ENCODE results near the gene UBAP1. TPM values are rescaled to one million over a fixed set of nuclear protein-coding genes. Genes with fewer than 3 reads are reported as not detected.

UBAP1 gene
- total RNA-seq, 2 experiments from 2014 or later = 47.1 to 50.4 TPM

GRCh38 chr9:34177593-34178435, 1.0 kb upstream of the UBAP1 start:
- Histone ChIP-seq H3K27me3 (ENCODE audit: control insufficient read depth in 1 of 2, insufficient read depth in 2 of 2, low read length in 2 of 2) (no peaks in the 10 kb centered on the region), H3K4me1 (ENCODE audit: insufficient read depth, low read length) (peaks cover 33% of the 10 kb centered on the region), H3K36me3 (ENCODE audit: insufficient read depth, low read length) (peaks cover under 1% of the 10 kb centered on the region), H3K27ac (ENCODE audit: low read depth in 1 of 2, low read length in 2 of 2) (peak overlapping the region; percentile 87 to 90), H3K9me3 (ENCODE audit: control insufficient read depth in 1 of 2, insufficient read depth in 1 of 2, low read length in 2 of 2) (no peaks in the 10 kb centered on the region), H3K4me3 (ENCODE audit: low read length) (peak overlapping the region; percentile 71)
- Mint-ChIP-seq H3K4me1 (ENCODE audit: low read depth) (peaks cover 15% of the 10 kb centered on the region), H3K9me3 (no peaks in the 10 kb centered on the region), H3K36me3 (ENCODE audit: low read depth) (peaks cover 15% of the 10 kb centered on the region), H3K27ac (peak overlapping the region; percentile 90), H3K4me3 (peak overlapping the region; percentile 94), H3K27me3 (no peaks in the 10 kb centered on the region)
- ATAC-seq (ENCODE audit: poor library complexity) (no peak), DNase-seq (peak in 1 of 14 experiments; percentile 13)
- ChIA-PET CTCF (interaction anchor here (0.5 to 1.4 kb wide), 4 partner anchors 13 to 75 kb away, joined by 3 to 4 read pairs (median 4); no protein-coding TSS in a partner anchor), POLR2A (interaction anchor here (0.6 to 2.4 kb wide), 13 partner anchors 7 to 894 kb away, joined by 3 to 17 read pairs (median 4); partner anchors contain the start of genes CCL27, DCAF12, DNAI1 and FAM219A)
- TF ChIP-seq CTCF (IDR thresholded peaks at IDR 0.05) = no peak
- intact Hi-C loops (cut with DNase I, micrococcal nuclease) = loop anchor here (1.0 to 10.0 kb wide), 9 partner anchors 52 to 361 kb away; partner anchors contain the start of genes MYORG (in 2 of the 2), UBAP2 (in 2 of the 2), DCAF12 (in 1 of the 2) and DNAI1 (in 1 of the 2)

- DNase-seq = peak in 4 of 14 experiments; percentile 9 to 42 (median 30)
- peak overlapping the region; percentile 90 for H3K27ac Mint-ChIP-seq
- peak overlapping the region; percentile 94 for H3K4me3 Mint-ChIP-seq
- Histone ChIP-seq H3K27me3 (ENCODE audit: control insufficient read depth in 1 of 2, insufficient read depth in 2 of 2, low read length in 2 of 2) (no peaks in the 10 kb centered on the region), H3K4me3 (ENCODE audit: low read length) (peak overlapping the region; percentile 71), H3K9me3 (ENCODE audit: control insufficient read depth in 1 of 2, insufficient read depth in 1 of 2, low read length in 2 of 2) (no peaks in the 10 kb centered on the region), H3K27ac (ENCODE audit: low read depth in 1 of 2, low read length in 2 of 2) (peak overlapping the region; percentile 87 to 90), H3K4me1 (ENCODE audit: insufficient read depth, low read length) (peaks cover 32% of the 10 kb centered on the region), H3K36me3 (ENCODE audit: insufficient read depth, low read length) (peaks cover 3% of the 10 kb centered on the region)
- intact Hi-C loops (cut with DNase I, micrococcal nuclease) = loop anchor here (1.0 to 10.0 kb wide), 9 partner anchors 53 to 362 kb away; partner anchors contain the start of genes MYORG (in 2 of the 2), UBAP2 (in 2 of the 2), DCAF12 (in 1 of the 2) and DNAI1 (in 1 of the 2)
- ATAC-seq (ENCODE audit: poor library complexity) = peak; percentile 6
- TF ChIP-seq CTCF (IDR thresholded peaks at IDR 0.05) = no peak
- ChIA-PET CTCF (interaction anchor here (0.6 to 1.4 kb wide), 5 partner anchors 9 to 200 kb away, joined by 3 to 6 read pairs (median 4); no protein-coding TSS in a partner anchor), POLR2A (interaction anchor here (0.5 to 2.4 kb wide), 12 partner anchors 7 to 893 kb away, joined by 3 to 17 read pairs (median 4); partner anchors contain the start of genes DCAF12, DNAI1, FAM219A and UBAP2)
- H3K4me1 Mint-ChIP-seq (ENCODE audit: low read depth) = peaks cover 15% of the 10 kb centered on the region
- H3K27me3 Mint-ChIP-seq = no peaks in the 10 kb centered on the region
- H3K9me3 Mint-ChIP-seq = no peaks in the 10 kb centered on the region
- H3K36me3 Mint-ChIP-seq (ENCODE audit: low read depth) = peaks cover 15% of the 10 kb centered on the region
Observed at GRCh38 chr9:34179213-34180136, 632 bp downstream of the UBAP1 start.
